ENCODE measurements around the gene FGF2. TPM values are rescaled to one million over a fixed set of nuclear protein-coding genes. Genes with fewer than 3 reads are reported as not detected.
A peak's percentile ranks its signal among the peaks of the same experiment; 100 is the strongest.

The FGF2 gene
- total RNA-seq, 1 experiment from 2014 or later = 3.8 TPM

DNA sequence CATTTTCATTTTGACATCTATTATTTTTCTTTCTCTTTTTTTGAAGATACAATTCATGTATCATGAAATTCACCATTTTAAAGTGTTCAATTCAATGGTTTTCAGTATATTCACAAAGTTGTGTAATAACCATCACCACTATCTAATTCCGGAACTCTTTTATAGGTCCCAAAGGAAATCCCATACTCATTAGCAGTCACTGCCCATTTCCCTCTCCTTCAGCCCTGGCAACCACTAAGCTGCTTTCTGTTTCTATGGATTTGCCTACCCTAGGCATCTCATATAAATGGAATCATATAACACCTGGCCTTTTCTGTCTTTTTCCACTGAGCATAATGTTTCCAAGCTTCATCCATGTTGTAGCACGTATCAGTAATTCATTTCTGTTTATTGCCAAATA, 3.2 kb upstream of the FGF2 start:
- H3K4me2 ChIP-seq (ENCODE audit: low read length) = no peak overlapping the region
- no peak for DNase-seq (ENCODE audit: low read depth, low spot score)
- H2AFZ ChIP-seq (ENCODE audit: low read depth, low read length, poor library complexity, severe bottlenecking) = peak overlapping the region; percentile 41
- ChIA-PET RAD21 (ENCODE audit: low non-redundant PET in 1 of 2, low total read pairs in 2 of 2, uncharacterized antibody in 2 of 2, unreplicated experiment in 2 of 2) (no interaction called here), POLR2A (no interaction called here), CTCF (interaction anchor here (1.1 kb wide), 1 partner anchor 66 kb away, joined by 3 read pairs; no protein-coding TSS in a partner anchor)
- H3K9ac ChIP-seq (ENCODE audit: low read length) = no peak overlapping the region
- peaks cover 11 to 44% of the 10 kb centered on the region in 2 experiments for H3K4me1 ChIP-seq (ENCODE audit: control insufficient read depth in 1 of 2, insufficient read depth in 2 of 2, low read length in 2 of 2)
- no peaks in the 10 kb centered on the region for H3K9me2 ChIP-seq (ENCODE audit: insufficient read depth)
- no peaks in the 10 kb centered on the region for H4K20me1 ChIP-seq (ENCODE audit: insufficient read depth)
- no peaks in the 10 kb centered on the region for H3K36me3 ChIP-seq (ENCODE audit: control insufficient read depth in 1 of 2, insufficient read depth in 2 of 2, low read length in 2 of 2)
- intact Hi-C loops (cut with micrococcal nuclease) = no loop called here
- no peaks in the 10 kb centered on the region for H3K9me3 ChIP-seq (ENCODE audit: control insufficient read depth in 1 of 2, insufficient read depth in 1 of 2, low read depth in 1 of 2, low read length in 2 of 2)
- H3K4me3 ChIP-seq (replicated peaks in 1 of 2; ENCODE audit: low read depth in 1 of 2, low read length in 2 of 2) = no peak overlapping the region
- no peak for ATAC-seq
- no TSS peak for BruUV-seq (replicated peaks)
- TF ChIP-seq EGR1 (IDR thresholded peaks at IDR 0.05; ENCODE audit: low read depth) = no peak
- TF ChIP-seq, protein P1, sequence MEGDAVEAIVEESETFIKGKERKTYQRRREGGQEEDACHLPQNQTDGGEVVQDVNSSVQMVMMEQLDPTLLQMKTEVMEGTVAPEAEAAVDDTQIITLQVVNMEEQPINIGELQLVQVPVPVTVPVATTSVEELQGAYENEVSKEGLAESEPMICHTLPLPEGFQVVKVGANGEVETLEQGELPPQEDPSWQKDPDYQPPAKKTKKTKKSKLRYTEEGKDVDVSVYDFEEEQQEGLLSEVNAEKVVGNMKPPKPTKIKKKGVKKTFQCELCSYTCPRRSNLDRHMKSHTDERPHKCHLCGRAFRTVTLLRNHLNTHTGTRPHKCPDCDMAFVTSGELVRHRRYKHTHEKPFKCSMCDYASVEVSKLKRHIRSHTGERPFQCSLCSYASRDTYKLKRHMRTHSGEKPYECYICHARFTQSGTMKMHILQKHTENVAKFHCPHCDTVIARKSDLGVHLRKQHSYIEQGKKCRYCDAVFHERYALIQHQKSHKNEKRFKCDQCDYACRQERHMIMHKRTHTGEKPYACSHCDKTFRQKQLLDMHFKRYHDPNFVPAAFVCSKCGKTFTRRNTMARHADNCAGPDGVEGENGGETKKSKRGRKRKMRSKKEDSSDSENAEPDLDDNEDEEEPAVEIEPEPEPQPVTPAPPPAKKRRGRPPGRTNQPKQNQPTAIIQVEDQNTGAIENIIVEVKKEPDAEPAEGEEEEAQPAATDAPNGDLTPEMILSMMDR (IDR thresholded peaks at IDR 0.05 in 2 of 3, conservative IDR thresholded peaks at IDR 0.05 in 1 of 3; ENCODE audit: borderline replicate concordance in 1 of 3, insufficient read depth in 1 of 3, low read depth in 2 of 3, low read length in 2 of 3) = no peak
- no peak for TF ChIP-seq POLR2AphosphoS5 (IDR thresholded peaks at IDR 0.05; ENCODE audit: low read depth, low read length)
- TF ChIP-seq CBX3 (IDR thresholded peaks at IDR 0.05; ENCODE audit: low read depth) = no peak
- no peak for TF ChIP-seq SP1 (IDR thresholded peaks at IDR 0.05; ENCODE audit: low read depth)
- no peak for TF ChIP-seq POLR2A (IDR thresholded peaks at IDR 0.05; ENCODE audit: borderline replicate concordance, extremely low read depth, insufficient read depth, insufficient read length)
- TF ChIP-seq FOSL1 (IDR thresholded peaks at IDR 0.05; ENCODE audit: low read depth) = no peak
- no peak for TF ChIP-seq CEBPB (IDR thresholded peaks at IDR 0.05; ENCODE audit: low read depth)
- TF ChIP-seq, protein P2, sequence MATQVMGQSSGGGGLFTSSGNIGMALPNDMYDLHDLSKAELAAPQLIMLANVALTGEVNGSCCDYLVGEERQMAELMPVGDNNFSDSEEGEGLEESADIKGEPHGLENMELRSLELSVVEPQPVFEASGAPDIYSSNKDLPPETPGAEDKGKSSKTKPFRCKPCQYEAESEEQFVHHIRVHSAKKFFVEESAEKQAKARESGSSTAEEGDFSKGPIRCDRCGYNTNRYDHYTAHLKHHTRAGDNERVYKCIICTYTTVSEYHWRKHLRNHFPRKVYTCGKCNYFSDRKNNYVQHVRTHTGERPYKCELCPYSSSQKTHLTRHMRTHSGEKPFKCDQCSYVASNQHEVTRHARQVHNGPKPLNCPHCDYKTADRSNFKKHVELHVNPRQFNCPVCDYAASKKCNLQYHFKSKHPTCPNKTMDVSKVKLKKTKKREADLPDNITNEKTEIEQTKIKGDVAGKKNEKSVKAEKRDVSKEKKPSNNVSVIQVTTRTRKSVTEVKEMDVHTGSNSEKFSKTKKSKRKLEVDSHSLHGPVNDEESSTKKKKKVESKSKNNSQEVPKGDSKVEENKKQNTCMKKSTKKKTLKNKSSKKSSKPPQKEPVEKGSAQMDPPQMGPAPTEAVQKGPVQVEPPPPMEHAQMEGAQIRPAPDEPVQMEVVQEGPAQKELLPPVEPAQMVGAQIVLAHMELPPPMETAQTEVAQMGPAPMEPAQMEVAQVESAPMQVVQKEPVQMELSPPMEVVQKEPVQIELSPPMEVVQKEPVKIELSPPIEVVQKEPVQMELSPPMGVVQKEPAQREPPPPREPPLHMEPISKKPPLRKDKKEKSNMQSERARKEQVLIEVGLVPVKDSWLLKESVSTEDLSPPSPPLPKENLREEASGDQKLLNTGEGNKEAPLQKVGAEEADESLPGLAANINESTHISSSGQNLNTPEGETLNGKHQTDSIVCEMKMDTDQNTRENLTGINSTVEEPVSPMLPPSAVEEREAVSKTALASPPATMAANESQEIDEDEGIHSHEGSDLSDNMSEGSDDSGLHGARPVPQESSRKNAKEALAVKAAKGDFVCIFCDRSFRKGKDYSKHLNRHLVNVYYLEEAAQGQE (IDR thresholded peaks at IDR 0.05; ENCODE audit: low read depth) = no peak
- no peak for TF ChIP-seq ZFX (IDR thresholded peaks at IDR 0.05)
- TF ChIP-seq RAD21 (IDR thresholded peaks at IDR 0.05; ENCODE audit: low read depth) = no peak
- TF ChIP-seq, protein P3, sequence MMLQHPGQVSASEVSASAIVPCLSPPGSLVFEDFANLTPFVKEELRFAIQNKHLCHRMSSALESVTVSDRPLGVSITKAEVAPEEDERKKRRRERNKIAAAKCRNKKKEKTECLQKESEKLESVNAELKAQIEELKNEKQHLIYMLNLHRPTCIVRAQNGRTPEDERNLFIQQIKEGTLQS (IDR thresholded peaks at IDR 0.05) = no peak
- TF ChIP-seq YY1 (IDR thresholded peaks at IDR 0.05; ENCODE audit: extremely low read depth, insufficient replicate concordance, low read depth, low read length) = no peak
- TF ChIP-seq SRF (IDR thresholded peaks at IDR 0.05; ENCODE audit: low read depth) = no peak
- TF ChIP-seq EZH2 (IDR thresholded peaks at IDR 0.05) = no peak
- no peaks in the 10 kb centered on the region for H3K27me3 ChIP-seq (ENCODE audit: insufficient read depth, low read length)
- H3K27ac ChIP-seq (ENCODE audit: low read depth, low read length) = no peak overlapping the region
- no peaks in the 10 kb centered on the region for H3K79me2 ChIP-seq (ENCODE audit: insufficient read depth, low read length)

All from HCT116 (cell line).